ENCODE data around the gene FAM98B. TPM values are rescaled to one million over a fixed set of nuclear protein-coding genes. Genes with fewer than 3 reads are reported as not detected.

Gene FAM98B
- total RNA-seq, 2 experiments from 2014 or later: 8.5 to 29.1 TPM

- Histone ChIP-seq H2AFZ (ENCODE audit: low read length) (no peak overlapping the region), H3K4me2 (ENCODE audit: low read length) (no peak overlapping the region), H3K27ac (ENCODE audit: low read depth, low read length, poor library complexity, severe bottlenecking) (no peak overlapping the region), H3K79me2 (ENCODE audit: insufficient read depth, low read depth, low read length) (no peaks in the 10 kb centered on the region), H3K9me3 (ENCODE audit: low read length) (no peaks in the 10 kb centered on the region), H3K4me3 (ENCODE audit: low read depth, low read length, poor library complexity, severe bottlenecking) (no peak overlapping the region), H4K20me1 (ENCODE audit: insufficient read depth, low read length) (no peaks in the 10 kb centered on the region), H3K36me3 (ENCODE audit: insufficient read depth, low read length) (no peaks in the 10 kb centered on the region), H3K9me2 (ENCODE audit: insufficient read depth, low read length) (no peaks in the 10 kb centered on the region), H3K4me1 (ENCODE audit: insufficient read depth, low read length, poor library complexity, severe bottlenecking) (no peaks in the 10 kb centered on the region)
- POLR2A ChIA-PET: no interaction called here
- DNase-seq (ENCODE audit: low spot score): no peak
- no TSS peak for BruUV-seq (replicated peaks)
- CTCF ChIA-PET (ENCODE audit: unreplicated experiment): no interaction called here
- intact Hi-C loops (cut with micrococcal nuclease; ENCODE audit: unreplicated experiment): no loop called here
- TF ChIP-seq EZH2phosphoT487 (IDR thresholded peaks at IDR 0.05; ENCODE audit: borderline replicate concordance, low read depth, low read length): no peak
- TF ChIP-seq CTCF (conservative IDR thresholded peaks at IDR 0.05; ENCODE audit: low read length): no peak
These were observed 82.3 kb downstream of the FAM98B start for GRCh38 chr15:38536201-38536676.

Other genes starting within 250 kb of the FAM98B start
- 7.5 and 9.6 TPM in 2 replicates for gene SPRED1, start 201.3 kb upstream of the FAM98B start, total RNA-seq (2014; rRNA removed; shearing (Covaris generic))
- 19.9 and 21.1 TPM in 2 replicates for gene SPRED1, start 201.3 kb upstream of the FAM98B start, total RNA-seq (2022)
- 17.0 and 17.2 TPM in 2 replicates for gene RASGRP1, start 110.7 kb downstream of the FAM98B start, total RNA-seq (2014; rRNA removed; shearing (Covaris generic))
- gene RASGRP1, start 110.7 kb downstream of the FAM98B start, total RNA-seq (2022): 6.1 and 12.9 TPM in 2 replicates

All from OCI-LY7 (cell line).